22Rv1 (cell line): ENCODE measurements around the gene CHCHD4.

ENCODE experiments used
- CTCF ChIP-seq: fragments of 450-650 bp; IDR thresholded peaks from 2 replicates; pipeline ENCODE4 v1.5.1; 2017; ENCODE audit warnings: mild to moderate bottlenecking
- ZFX ChIP-seq: fragments of 450-650 bp; IDR thresholded peaks from 2 replicates; pipeline ENCODE4 v1.6.1; 2017; ENCODE audit warnings: antibody characterized with exemption, borderline replicate concordance

- TF ChIP-seq CTCF (no peak), ZFX (no peak)
Observed at GRCh38 chr3:14123308-14124222, 1.1 kb downstream of the CHCHD4 start.
